PC-9 (cell line): ENCODE results near the gene FRMPD2. TPM values are rescaled to one million over a fixed set of nuclear protein-coding genes. Genes with fewer than 3 reads are reported as not detected.
A peak's percentile ranks its signal among the peaks of the same experiment; 100 is the strongest.

Experiments used
- BruUV-seq: library from RNA; stranded (reverse); fragments of 400-500 nt; replicated peaks from 2 replicates; lab custom pipeline; 2021; lab: Mats Ljungman, UMichigan
- CTCF ChIA-PET: fragments of 300-600 bp; sonication (Branson Sonifier 250); formaldehyde crosslinking; loops from one replicate; lab custom pipeline; 2022; ENCODE audit warnings: antibody characterized with exemption; lab: Charles Lee
- POLR2A ChIA-PET: fragments of 300-600 bp; sonication (Branson Sonifier 250); formaldehyde crosslinking; loops from one replicate; lab custom pipeline; 2022; ENCODE audit warnings: antibody characterized with exemption; ENCODE audit not compliant: unreplicated experiment; lab: Charles Lee
- DNase-seq, 2 experiments: peaks; one replicate each; pipeline versions ENCODE4 v3.0.0 to v3.0.0-alpha.2; 2015 to 2022; ENCODE audit warnings: mixed read lengths in 1 of 2
- H2AFZ ChIP-seq: fragments of 200-600 bp; sonication (generic); 2 replicates; pipeline ENCODE4 v1.8.1; 2017; ENCODE audit warnings: antibody characterized with exemption
- H3F3A ChIP-seq: fragments of 200-600 bp; sonication (generic); 2 replicates; pipeline ENCODE4 v1.8.1; 2017; ENCODE audit warnings: antibody characterized with exemption, mild to moderate bottlenecking, low read depth; ENCODE audit not compliant: insufficient read depth
- H3K27ac ChIP-seq: fragments of 200-600 bp; sonication (generic); 2 replicates; pipeline ENCODE4 v1.6.1; 2016; ENCODE audit warnings: mixed run types
- H3K27me3 ChIP-seq: fragments of 200-600 bp; sonication (generic); 2 replicates; pipeline ENCODE4 v1.6.1; 2016; ENCODE audit warnings: low read depth, mixed run types; ENCODE audit not compliant: insufficient read depth
- H3K36me3 ChIP-seq: fragments of 200-600 bp; sonication (generic); 2 replicates; pipeline ENCODE4 v1.6.1; 2016; ENCODE audit warnings: low read depth, mixed run types
- H3K4me1 ChIP-seq: fragments of 200-600 bp; sonication (generic); replicated peaks from 2 replicates; pipeline ENCODE4 v1.6.1; 2016; ENCODE audit warnings: mixed run types; ENCODE audit not compliant: insufficient read depth
- H3K4me2 ChIP-seq: fragments of 200-600 bp; sonication (generic); 2 replicates; pipeline ENCODE4 v1.6.1; 2017; ENCODE audit warnings: mixed run types
- H3K4me3 ChIP-seq: fragments of 200-600 bp; sonication (generic); 2 replicates; pipeline ENCODE4 v1.6.1; 2016; ENCODE audit warnings: mixed run types
- H3K79me2 ChIP-seq: fragments of 200-600 bp; sonication (generic); 2 replicates; pipeline ENCODE4 v1.6.1; 2017; ENCODE audit warnings: low read depth, mixed run types
- H3K9me2 ChIP-seq: fragments of 200-600 bp; sonication (generic); 2 replicates; pipeline ENCODE4 v1.8.1; 2017; ENCODE audit warnings: mild to moderate bottlenecking; ENCODE audit not compliant: insufficient read depth
- H3K9me3 ChIP-seq: fragments of 200-600 bp; sonication (generic); 2 replicates; pipeline ENCODE4 v1.8.1; 2016; ENCODE audit warnings: low read depth; ENCODE audit not compliant: insufficient read depth
- H4K20me1 ChIP-seq: fragments of 200-600 bp; sonication (generic); 2 replicates; pipeline ENCODE4 v1.8.1; 2017; ENCODE audit not compliant: insufficient read depth
- CTCF ChIP-seq: fragments of 200-600 bp; sonication (generic); conservative IDR thresholded peaks from 2 replicates; pipeline ENCODE4 v1.6.1; 2017; ENCODE audit warnings: mixed run types, antibody characterized with exemption, mild to moderate bottlenecking, moderate library complexity
- EZH2 ChIP-seq: fragments of 200-600 bp; sonication (generic); IDR thresholded peaks from 2 replicates; pipeline ENCODE4 v1.8.0; 2017; ENCODE audit warnings: antibody characterized with exemption, low read depth
- intact Hi-C: fragments of 100-400 bp; cut with micrococcal nuclease; formaldehyde crosslinking; loops from one replicate; pipeline ENCODE4 v1.10.0; 2022; ENCODE audit not compliant: unreplicated experiment
- total RNA-seq: library from RNA; stranded (reverse); gene quantifications from 2 replicates; pipeline ENCODE4 v1.2.3, GENCODE V29; 2021

FRMPD2 gene
- total RNA-seq, 1 experiment from 2014 or later, result 2.4 TPM

- Histone ChIP-seq H4K20me1 (no peaks in the 10 kb centered on the region), H3K9me3 (0 out of 2 replicates have a peak, but pooled peaks cover 4% of the 10 kb centered on the region), H3K9me2 (no peaks in the 10 kb centered on the region), H3K27ac (no peak overlapping the region), H3K27me3 (no peaks in the 10 kb centered on the region), H3F3A (peaks cover 32% of the 10 kb centered on the region; the same call in 1 of the 2 replicates), H3K36me3 (no peaks in the 10 kb centered on the region), H3K4me1 (peaks cover 31% of the 10 kb centered on the region), H3K79me2 (no peaks in the 10 kb centered on the region), H3K4me2 (peak overlapping the region; percentile 3; the same call in 1 of the 2 replicates), H2AFZ (no peak overlapping the region), H3K4me3 (no peak overlapping the region)
- no peak for TF ChIP-seq CTCF
- no peak for TF ChIP-seq EZH2
- peak; percentile 27 to 62 for DNase-seq
- CTCF ChIA-PET, result no interaction called here
- no TSS peak for BruUV-seq
- POLR2A ChIA-PET, result no interaction called here
- intact Hi-C loops, result loop anchor here (5.0 kb wide), 1 partner anchor 51 kb away; no protein-coding TSS in a partner anchor
Observed at GRCh38 chr10:48251525-48252353, 22.8 kb downstream of the FRMPD2 start.

- TF ChIP-seq CTCF, result no peak
- TF ChIP-seq EZH2, result no peak
- intact Hi-C loops, result loop anchor here (5.0 kb wide), 1 partner anchor 51 kb away; no protein-coding TSS in a partner anchor
- H2AFZ ChIP-seq, result no peak overlapping the region
- DNase-seq, result peak in 1 of 2 experiments; percentile 47
- no peak overlapping the region for H3K4me3 ChIP-seq
- no peaks in the 10 kb centered on the region for H3K9me2 ChIP-seq
- ChIA-PET CTCF (no interaction called here), POLR2A (no interaction called here)
- H3K27me3 ChIP-seq, result no peaks in the 10 kb centered on the region
- H3K4me2 ChIP-seq, result peak overlapping the region; percentile 3; the same call in 1 of the 2 replicates
- BruUV-seq, result no TSS peak
- no peaks in the 10 kb centered on the region for H3K36me3 ChIP-seq
- H4K20me1 ChIP-seq, result no peaks in the 10 kb centered on the region
- H3K27ac ChIP-seq, result no peak overlapping the region
- H3K79me2 ChIP-seq, result no peaks in the 10 kb centered on the region
- peaks cover 31% of the 10 kb centered on the region for H3K4me1 ChIP-seq
- 0 out of 2 replicates have a peak, but pooled peaks cover 4% of the 10 kb centered on the region for H3K9me3 ChIP-seq
- peaks cover 32% of the 10 kb centered on the region; the same call in 1 of the 2 replicates for H3F3A ChIP-seq
Observed at GRCh38 chr10:48251152-48251524, 23.4 kb downstream of the FRMPD2 start.

GRCh38 chr10:48249763-48250351 lies 24.6 kb downstream of the FRMPD2 start:
- no peak overlapping the region for H3K4me2 ChIP-seq
- H3K27me3 ChIP-seq, result no peaks in the 10 kb centered on the region
- peaks cover 31% of the 10 kb centered on the region for H3K4me1 ChIP-seq
- no peak for DNase-seq
- no peak for TF ChIP-seq EZH2
- TF ChIP-seq CTCF, result no peak
- no peak overlapping the region for H3K4me3 ChIP-seq
- H3K36me3 ChIP-seq, result no peaks in the 10 kb centered on the region
- no peaks in the 10 kb centered on the region for H3K79me2 ChIP-seq
- H2AFZ ChIP-seq, result no peak overlapping the region
- POLR2A ChIA-PET, result no interaction called here
- H3K27ac ChIP-seq, result no peak overlapping the region
- CTCF ChIA-PET, result no interaction called here
- H4K20me1 ChIP-seq, result no peaks in the 10 kb centered on the region
- no peaks in the 10 kb centered on the region for H3K9me2 ChIP-seq
- H3F3A ChIP-seq, result peaks cover 30% of the 10 kb centered on the region; the same call in 1 of the 2 replicates
- intact Hi-C loops, result loop anchor here (5.0 kb wide), 1 partner anchor 52 kb away; no protein-coding TSS in a partner anchor
- no TSS peak for BruUV-seq
- 0 out of 2 replicates have a peak, but pooled peaks cover 4% of the 10 kb centered on the region for H3K9me3 ChIP-seq
